ENCODE measurements around the gene KLHL22.
"Not testable (repeated sequence)": the region's sequence is repeated elsewhere in the genome, so short reads cannot be mapped to it uniquely, and the experiment has no call there.

KLHL22 gene

GRCh38 chr22:20475569-20475968 lies 20.0 kb downstream of the KLHL22 start:
- H4K20me1 ChIP-seq (ENCODE audit: insufficient read depth, low read length): not testable (repeated sequence)

DNA sequence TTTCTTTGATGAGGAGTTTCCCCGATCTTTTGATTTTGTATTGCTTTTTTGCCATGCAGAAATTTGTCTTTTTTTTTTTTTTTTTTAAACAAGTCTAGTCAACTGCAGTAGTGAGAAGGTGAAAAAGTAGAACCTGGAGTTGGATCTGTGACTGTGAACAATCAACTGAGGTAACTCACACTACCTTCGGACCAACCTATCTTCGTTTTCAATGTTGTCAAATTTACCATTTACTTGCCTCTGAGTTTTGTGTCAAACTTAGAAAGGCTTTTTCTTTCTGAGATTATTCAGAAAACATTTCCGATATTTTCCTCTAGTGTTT lies 20.5 kb downstream of the KLHL22 start:
- no peak overlapping the region for H2AFZ ChIP-seq (ENCODE audit: low read depth, low read length)
- no peak for TF ChIP-seq EZH2 (IDR thresholded peaks at IDR 0.05; ENCODE audit: borderline replicate concordance, low read depth, low read length, severe bottlenecking)
- TF ChIP-seq, protein P1, sequence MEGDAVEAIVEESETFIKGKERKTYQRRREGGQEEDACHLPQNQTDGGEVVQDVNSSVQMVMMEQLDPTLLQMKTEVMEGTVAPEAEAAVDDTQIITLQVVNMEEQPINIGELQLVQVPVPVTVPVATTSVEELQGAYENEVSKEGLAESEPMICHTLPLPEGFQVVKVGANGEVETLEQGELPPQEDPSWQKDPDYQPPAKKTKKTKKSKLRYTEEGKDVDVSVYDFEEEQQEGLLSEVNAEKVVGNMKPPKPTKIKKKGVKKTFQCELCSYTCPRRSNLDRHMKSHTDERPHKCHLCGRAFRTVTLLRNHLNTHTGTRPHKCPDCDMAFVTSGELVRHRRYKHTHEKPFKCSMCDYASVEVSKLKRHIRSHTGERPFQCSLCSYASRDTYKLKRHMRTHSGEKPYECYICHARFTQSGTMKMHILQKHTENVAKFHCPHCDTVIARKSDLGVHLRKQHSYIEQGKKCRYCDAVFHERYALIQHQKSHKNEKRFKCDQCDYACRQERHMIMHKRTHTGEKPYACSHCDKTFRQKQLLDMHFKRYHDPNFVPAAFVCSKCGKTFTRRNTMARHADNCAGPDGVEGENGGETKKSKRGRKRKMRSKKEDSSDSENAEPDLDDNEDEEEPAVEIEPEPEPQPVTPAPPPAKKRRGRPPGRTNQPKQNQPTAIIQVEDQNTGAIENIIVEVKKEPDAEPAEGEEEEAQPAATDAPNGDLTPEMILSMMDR (IDR thresholded peaks at IDR 0.05; ENCODE audit: borderline replicate concordance, extremely low read depth, low read length, poor library complexity, severe bottlenecking): no peak
- no peak overlapping the region for H3K4me2 ChIP-seq (ENCODE audit: insufficient read depth, low read length)
- H3K79me2 ChIP-seq (ENCODE audit: insufficient read depth, low read length): no peaks in the 10 kb centered on the region
- H3K36me3 ChIP-seq (ENCODE audit: insufficient read depth, low read length): peaks cover 14% of the 10 kb centered on the region
- no peaks in the 10 kb centered on the region for H3K9me3 ChIP-seq (ENCODE audit: insufficient read depth, low read length, severe bottlenecking)
- H3K9ac ChIP-seq (ENCODE audit: low read depth, low read length): no peak overlapping the region
- no peaks in the 10 kb centered on the region for H3K4me1 ChIP-seq (ENCODE audit: insufficient read depth, low read length)
- no peak for DNase-seq
- H3K27ac ChIP-seq (ENCODE audit: low read length): no peak overlapping the region
- no peaks in the 10 kb centered on the region for H3K27me3 ChIP-seq (ENCODE audit: insufficient read depth, low read length, poor library complexity)
- no peak for ATAC-seq (ENCODE audit: insufficient read depth, low read depth)
- no peaks in the 10 kb centered on the region for H4K20me1 ChIP-seq (ENCODE audit: insufficient read depth, low read length)
- no peak overlapping the region for H3K4me3 ChIP-seq (ENCODE audit: low read depth in 1 of 2, low read length in 2 of 2)

More at GRCh38 chr22:20475569-20475968, 20.0 kb downstream of the KLHL22 start:
- DNase-seq; H2AFZ ChIP-seq (ENCODE audit: low read depth, low read length); H3K4me3 ChIP-seq (ENCODE audit: low read depth in 1 of 2, low read length in 2 of 2); ATAC-seq (ENCODE audit: insufficient read depth, low read depth); H3K79me2 ChIP-seq (ENCODE audit: insufficient read depth, low read length); H3K9ac ChIP-seq (ENCODE audit: low read depth, low read length); H3K27me3 ChIP-seq (ENCODE audit: insufficient read depth, low read length, poor library complexity); H3K27ac ChIP-seq (ENCODE audit: low read length); H3K9me3 ChIP-seq (ENCODE audit: insufficient read depth, low read length, severe bottlenecking); H3K4me1 ChIP-seq (ENCODE audit: insufficient read depth, low read length); H3K4me2 ChIP-seq (ENCODE audit: insufficient read depth, low read length): not testable (repeated sequence)
- H3K36me3 ChIP-seq (ENCODE audit: insufficient read depth, low read length): peaks cover 12% of the 10 kb centered on the region

DNA sequence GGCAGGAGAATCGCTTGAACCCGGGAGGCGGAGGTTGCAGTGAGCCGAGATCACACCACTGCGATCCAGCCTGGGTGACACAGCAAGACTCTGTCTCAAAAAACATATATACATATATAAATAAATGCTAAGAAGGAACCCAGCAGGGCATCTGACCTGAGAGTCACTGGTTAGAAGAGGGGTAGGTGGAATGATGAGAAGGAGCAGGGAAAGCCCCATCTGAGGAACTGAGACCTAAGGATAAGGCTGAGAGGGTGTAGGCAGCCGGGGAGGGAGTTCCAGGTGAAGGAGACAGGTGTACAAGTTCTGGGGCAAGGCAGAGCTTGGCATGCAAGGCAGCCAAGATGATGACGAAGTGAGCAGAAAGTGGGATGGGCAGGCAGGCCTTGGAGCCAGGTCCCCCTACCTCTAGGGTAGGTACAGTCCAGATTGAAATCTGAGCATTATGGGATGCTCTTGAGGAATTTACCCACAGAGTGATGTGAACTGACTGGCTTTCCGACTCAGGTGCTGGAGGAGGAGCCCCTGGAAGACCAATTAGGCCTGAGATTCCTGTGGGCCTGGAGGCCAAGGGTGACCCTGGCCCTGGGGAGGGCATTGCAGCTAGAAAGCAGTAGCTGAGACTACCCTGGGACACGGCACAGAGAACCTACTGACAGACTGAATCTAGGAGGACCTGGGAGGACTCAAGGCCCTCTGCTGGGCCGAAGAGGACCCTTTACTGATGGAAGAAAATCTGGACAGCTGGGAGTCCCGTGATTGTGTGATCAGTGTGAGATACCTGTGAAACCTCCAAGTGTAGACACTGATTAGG lies 22.8 kb downstream of the KLHL22 start:
- Histone ChIP-seq H3K36me3 (ENCODE audit: insufficient read depth, low read length) (peaks cover 26% of the 10 kb centered on the region), H3K27me3 (ENCODE audit: insufficient read depth, low read length, poor library complexity) (no peaks in the 10 kb centered on the region), H3K9ac (ENCODE audit: low read depth, low read length) (no peak overlapping the region), H3K4me2 (ENCODE audit: insufficient read depth, low read length) (no peak overlapping the region), H2AFZ (ENCODE audit: low read depth, low read length) (no peak overlapping the region), H3K27ac (ENCODE audit: low read length) (no peak overlapping the region), H4K20me1 (ENCODE audit: insufficient read depth, low read length) (no peaks in the 10 kb centered on the region), H3K9me3 (ENCODE audit: insufficient read depth, low read length, severe bottlenecking) (no peaks in the 10 kb centered on the region), H3K4me3 (ENCODE audit: low read depth in 1 of 2, low read length in 2 of 2) (no peak overlapping the region), H3K79me2 (ENCODE audit: insufficient read depth, low read length) (no peaks in the 10 kb centered on the region), H3K4me1 (ENCODE audit: insufficient read depth, low read length) (no peaks in the 10 kb centered on the region)
- ATAC-seq (ENCODE audit: insufficient read depth, low read depth) (no peak), DNase-seq (no peak)
- TF ChIP-seq, protein P1 (IDR thresholded peaks at IDR 0.05; ENCODE audit: borderline replicate concordance, extremely low read depth, low read length, poor library complexity, severe bottlenecking): no peak
- no peak for TF ChIP-seq EZH2 (IDR thresholded peaks at IDR 0.05; ENCODE audit: borderline replicate concordance, low read depth, low read length, severe bottlenecking)

DNA sequence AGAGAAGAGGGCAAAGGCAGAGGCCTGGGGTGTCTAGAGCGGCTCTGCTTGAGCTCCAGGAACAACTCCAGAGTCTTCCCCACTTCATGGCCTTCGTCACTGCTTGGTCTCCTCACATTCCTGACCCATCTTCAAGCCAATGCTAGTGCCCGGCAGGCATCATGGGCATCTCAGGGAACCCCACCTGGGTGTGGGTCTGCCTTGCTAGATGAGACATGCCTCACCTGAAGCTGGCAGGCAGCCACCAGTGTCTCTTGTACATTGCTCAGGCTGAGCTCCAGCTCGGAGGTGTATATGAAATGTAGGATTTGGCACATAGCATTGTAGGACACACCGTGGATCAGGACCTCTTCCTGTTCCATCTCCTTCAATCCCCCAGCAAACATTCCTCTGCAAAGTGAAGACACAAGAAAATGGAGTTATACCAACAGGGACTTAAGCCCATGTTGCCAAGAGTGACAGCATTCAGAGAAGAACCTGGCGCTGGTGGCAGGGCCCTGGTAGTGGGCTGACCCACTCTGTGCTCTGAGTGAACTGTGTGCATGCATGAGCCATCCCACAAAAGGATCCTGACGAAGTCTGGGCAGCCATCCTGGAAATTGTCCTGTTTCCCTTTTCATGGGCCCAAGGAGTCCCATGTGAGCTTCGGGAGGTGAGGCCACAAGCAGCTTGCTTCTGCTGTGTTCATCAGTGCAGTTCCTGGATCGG lies 24.3 kb downstream of the KLHL22 start:
- Histone ChIP-seq H2AFZ (ENCODE audit: low read depth, low read length) (no peak overlapping the region), H3K27me3 (ENCODE audit: insufficient read depth, low read length, poor library complexity) (no peaks in the 10 kb centered on the region), H3K9ac (ENCODE audit: low read depth, low read length) (no peak overlapping the region), H4K20me1 (ENCODE audit: insufficient read depth, low read length) (no peaks in the 10 kb centered on the region), H3K4me1 (ENCODE audit: insufficient read depth, low read length) (no peaks in the 10 kb centered on the region), H3K79me2 (ENCODE audit: insufficient read depth, low read length) (no peaks in the 10 kb centered on the region), H3K9me3 (ENCODE audit: insufficient read depth, low read length, severe bottlenecking) (no peaks in the 10 kb centered on the region), H3K27ac (ENCODE audit: low read length) (no peak overlapping the region), H3K36me3 (ENCODE audit: insufficient read depth, low read length) (peaks cover 26% of the 10 kb centered on the region), H3K4me3 (ENCODE audit: low read depth in 1 of 2, low read length in 2 of 2) (no peak overlapping the region), H3K4me2 (ENCODE audit: insufficient read depth, low read length) (no peak overlapping the region)
- DNase-seq (no peak), ATAC-seq (ENCODE audit: insufficient read depth, low read depth) (no peak)
- no peak for TF ChIP-seq EZH2 (IDR thresholded peaks at IDR 0.05; ENCODE audit: borderline replicate concordance, low read depth, low read length, severe bottlenecking)
- TF ChIP-seq, protein P1 (IDR thresholded peaks at IDR 0.05; ENCODE audit: borderline replicate concordance, extremely low read depth, low read length, poor library complexity, severe bottlenecking): no peak

DNA sequence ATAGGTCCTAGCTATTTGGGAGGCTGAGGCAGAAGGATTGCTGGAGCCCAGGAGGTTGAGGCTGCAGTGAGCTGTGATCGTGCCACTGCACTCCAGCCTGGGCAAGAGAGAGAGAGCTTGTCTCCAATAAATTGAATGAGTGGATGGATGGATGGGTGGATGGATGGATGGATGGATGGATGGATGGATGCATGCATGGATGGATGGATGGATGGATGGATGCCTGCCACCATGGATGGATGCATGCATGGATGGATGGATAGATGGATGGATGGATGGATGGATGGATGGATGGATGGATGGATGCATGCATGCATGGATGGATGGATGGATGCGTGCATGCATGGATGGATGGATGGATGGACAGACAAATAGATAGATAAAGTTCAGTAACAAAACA lies 25.1 kb downstream of the KLHL22 start:
- DNase-seq; H3K9ac ChIP-seq (ENCODE audit: low read depth, low read length); ATAC-seq (ENCODE audit: insufficient read depth, low read depth): not testable (repeated sequence)

More for the DNA sequence above, 25.1 kb downstream of the KLHL22 start:
- not testable (repeated sequence) for H4K20me1 ChIP-seq (ENCODE audit: insufficient read depth, low read length); H3K79me2 ChIP-seq (ENCODE audit: insufficient read depth, low read length); H2AFZ ChIP-seq (ENCODE audit: low read depth, low read length); H3K4me1 ChIP-seq (ENCODE audit: insufficient read depth, low read length); H3K27me3 ChIP-seq (ENCODE audit: insufficient read depth, low read length, poor library complexity); H3K9me3 ChIP-seq (ENCODE audit: insufficient read depth, low read length, severe bottlenecking); H3K4me2 ChIP-seq (ENCODE audit: insufficient read depth, low read length); H3K27ac ChIP-seq (ENCODE audit: low read length); H3K4me3 ChIP-seq (ENCODE audit: low read depth in 1 of 2, low read length in 2 of 2)
- peaks cover 26% of the 10 kb centered on the region for H3K36me3 ChIP-seq (ENCODE audit: insufficient read depth, low read length)

Data from DND-41 (cell line).